A549 (cell line): ENCODE results near the gene GMDS.

Experiments used
- CBX8 ChIP-seq: fragments of 200-600 bp; sonication (generic); IDR thresholded peaks from 2 replicates; pipeline ENCODE4 v1.6.1; 2016
- CHD2 ChIP-seq: fragments of 150-350 bp; IDR thresholded peaks from 2 replicates; pipeline ENCODE4 v1.6.1; 2014; ENCODE audit warnings: low read length; ENCODE audit not compliant: partially characterized antibody
- CTCF ChIP-seq: fragments of >200 bp; sonication (Bioruptor Twin); formaldehyde crosslinking; IDR thresholded peaks from 3 replicates; pipeline ENCODE4 v1.5.1; 2016
- EHMT2 ChIP-seq: fragments of 200-600 bp; sonication (generic); IDR thresholded peaks from 2 replicates; pipeline ENCODE4 v1.6.1; 2016; ENCODE audit warnings: antibody characterized with exemption, low read depth, mild to moderate bottlenecking, moderate library complexity
- EP300 ChIP-seq, 2 experiments: fragments of >200 bp; sonication (Bioruptor Twin); formaldehyde crosslinking; IDR thresholded peaks; 2 replicates in 1 of 2; 3 replicates in 1 of 2; pipeline ENCODE4 v1.6.1; 2016 to 2017
- KDM1A ChIP-seq: fragments of 200-600 bp; sonication (generic); IDR thresholded peaks from 2 replicates; pipeline ENCODE4 v1.6.1; 2016; ENCODE audit warnings: low read depth, mild to moderate bottlenecking
- MYC ChIP-seq: IDR thresholded peaks from 2 replicates; pipeline ENCODE4 v1.6.1; 2012; ENCODE audit warnings: mild to moderate bottlenecking, inconsistent platforms, low read length, improper control_type of control experiment, borderline replicate concordance
- POLR2A ChIP-seq: IDR thresholded peaks from 2 replicates; pipeline ENCODE4 v1.6.1; 2012; ENCODE audit warnings: mild to moderate bottlenecking, low read length
- POLR2AphosphoS2 ChIP-seq: conservative IDR thresholded peaks from 2 replicates; pipeline ENCODE4 v1.6.1; 2012; ENCODE audit warnings: low read length, improper control_type of control experiment, inconsistent platforms
- REST ChIP-seq: fragments of 200-600 bp; sonication (generic); IDR thresholded peaks from 2 replicates; pipeline ENCODE4 v1.6.1; 2016; ENCODE audit warnings: antibody characterized with exemption, mild to moderate bottlenecking, moderate library complexity
- USF2 ChIP-seq: fragments of 450-650 bp; IDR thresholded peaks from 2 replicates; pipeline ENCODE4 v1.6.1; 2014; ENCODE audit warnings: antibody characterized with exemption
- ZFP36 ChIP-seq: fragments of 450-650 bp; IDR thresholded peaks from 2 replicates; pipeline ENCODE4 v1.6.1; 2014; ENCODE audit warnings: borderline replicate concordance; ENCODE audit not compliant: partially characterized antibody

GRCh38 chr6:1873781-1874180 lies 371.6 kb downstream of the GMDS start:
- no peak for TF ChIP-seq CTCF
- TF ChIP-seq REST, result no peak
- no peak for TF ChIP-seq POLR2AphosphoS2
- no peak for TF ChIP-seq POLR2A
- TF ChIP-seq MYC, result no peak
- TF ChIP-seq CHD2, result no peak
- TF ChIP-seq CBX8, result no peak
- no peak for TF ChIP-seq KDM1A
- TF ChIP-seq EHMT2, result no peak
- no peak for TF ChIP-seq ZFP36
- TF ChIP-seq EP300 (IDR thresholded peaks at IDR 0.05), result no peak
- TF ChIP-seq USF2, result no peak
